CD14-positive monocyte (primary cell): Measurements from ENCODE around the gene AIF1. TPM values are rescaled to one million over a fixed set of nuclear protein-coding genes. Genes with fewer than 3 reads are reported as not detected.

ENCODE experiments used
- DNase-seq, 3 donors: peaks; one replicate each; pipeline ENCODE4 v3.0.0-alpha.2; 2011 to 2022
- H2AFZ ChIP-seq: 2 replicates; pipeline ENCODE4 v1.6.0; 2012; ENCODE audit warnings: mild to moderate bottlenecking, low read depth, low read length, inconsistent platforms; ENCODE audit not compliant: insufficient read depth, poor library complexity, severe bottlenecking
- H3K27ac ChIP-seq, 2 donors: 1 replicate in 1 of 2; 2 replicates in 1 of 2; pipeline ENCODE4 v1.5.1; 2012 to 2013; ENCODE audit warnings: low read length in 2 of 2, control low read depth in 1 of 2, inconsistent platforms in 1 of 2, low read depth in 1 of 2, mild to moderate bottlenecking in 1 of 2
- H3K27me3 ChIP-seq, 2 donors: one replicate each; pipeline versions ENCODE4 v1.6.0 to v1.6.1; 2011 to 2013; ENCODE audit warnings: low read length in 2 of 2; ENCODE audit not compliant: control insufficient read depth in 2 of 2, insufficient read depth in 2 of 2
- H3K36me3 ChIP-seq, 2 donors: replicated peaks in 1 of 2; 1 replicate in 1 of 2; 2 replicates in 1 of 2; pipeline versions ENCODE4 v1.5.1 to v1.6.1; 2012 to 2013; ENCODE audit warnings: low read length in 2 of 2, control low read depth in 1 of 2, inconsistent platforms in 1 of 2, mild to moderate bottlenecking in 1 of 2; ENCODE audit not compliant: insufficient read depth in 2 of 2, control insufficient read depth in 1 of 2
- H3K4me1 ChIP-seq, 2 donors: 1 replicate in 1 of 2; 2 replicates in 1 of 2; pipeline versions ENCODE4 v1.5.1 to v1.6.1; 2012 to 2013; ENCODE audit warnings: low read length in 2 of 2, control low read depth in 1 of 2, inconsistent platforms in 1 of 2, mild to moderate bottlenecking in 1 of 2, moderate library complexity in 1 of 2; ENCODE audit not compliant: insufficient read depth in 2 of 2, control insufficient read depth in 1 of 2
- H3K4me2 ChIP-seq: replicated peaks from 2 replicates; pipeline ENCODE3; 2012; ENCODE audit warnings: low read length, moderate library complexity, mild to moderate bottlenecking; ENCODE audit not compliant: poor library complexity, severe bottlenecking; ENCODE audit errors: extremely low read depth
- H3K4me3 ChIP-seq, 3 experiments: fragments of 200-600 bp in 1 of 3; sonication (generic) in 1 of 3; replicated peaks in 1 of 3; 1 replicate in 2 of 3; 2 replicates in 1 of 3; pipeline ENCODE4 v1.5.1; 2011 to 2013; ENCODE audit warnings: low read length in 3 of 3, mild to moderate bottlenecking in 3 of 3, control low read depth in 2 of 3, low read depth in 2 of 3, inconsistent platforms in 1 of 3, moderate library complexity in 1 of 3
- H3K79me2 ChIP-seq: 2 replicates; pipeline ENCODE4 v1.6.0; 2012; ENCODE audit warnings: mild to moderate bottlenecking, control low read depth, inconsistent platforms, low read length, moderate library complexity; ENCODE audit not compliant: insufficient read depth
- H3K9ac ChIP-seq: 2 replicates; pipeline ENCODE4 v1.6.0; 2017; ENCODE audit warnings: low read length, mild to moderate bottlenecking; ENCODE audit not compliant: insufficient read depth, poor library complexity, severe bottlenecking
- H3K9me3 ChIP-seq, 2 donors: replicated peaks in 1 of 2; 1 replicate in 1 of 2; 2 replicates in 1 of 2; pipeline versions ENCODE4 v1.5.1 to v1.6.1; 2012 to 2013; ENCODE audit warnings: low read length in 2 of 2, control low read depth in 1 of 2; ENCODE audit not compliant: control insufficient read depth in 1 of 2, insufficient read depth in 1 of 2
- H4K20me1 ChIP-seq: 2 replicates; pipeline ENCODE4 v1.6.0; 2012; ENCODE audit warnings: mild to moderate bottlenecking, low read length, control low read depth, moderate library complexity; ENCODE audit not compliant: insufficient read depth
- H3K27ac Mint-ChIP-seq, 7 donors: one replicate each; pipeline ENCODE4 v1.8.0; 2020; ENCODE audit warnings: mild to moderate bottlenecking in 7 of 7, mixed read lengths in 7 of 7, moderate library complexity in 6 of 7, inconsistent platforms in 2 of 7
- H3K27me3 Mint-ChIP-seq, 3 donors: one replicate each; pipeline ENCODE4 v1.8.0; 2021 to 2022; ENCODE audit warnings: low read depth in 3 of 3, mild to moderate bottlenecking in 3 of 3, mixed read lengths in 3 of 3, moderate library complexity in 3 of 3, inconsistent platforms in 1 of 3
- H3K36me3 Mint-ChIP-seq, 2 donors: one replicate each; pipeline ENCODE4 v1.8.0; 2020; ENCODE audit warnings: mixed read lengths in 2 of 2, inconsistent platforms in 1 of 2, mild to moderate bottlenecking in 1 of 2
- H3K4me1 Mint-ChIP-seq: one replicate; pipeline ENCODE4 v1.8.0; 2020; ENCODE audit warnings: mild to moderate bottlenecking, mixed read lengths
- H3K4me3 Mint-ChIP-seq, 2 donors: one replicate each; pipeline ENCODE4 v1.8.0; 2020; ENCODE audit warnings: mild to moderate bottlenecking in 2 of 2, mixed read lengths in 2 of 2, moderate library complexity in 1 of 2
- H3K9me3 Mint-ChIP-seq, 7 donors: one replicate each; pipeline ENCODE4 v1.8.0; 2020 to 2022; ENCODE audit warnings: mixed read lengths in 7 of 7, mild to moderate bottlenecking in 6 of 7, moderate library complexity in 6 of 7, inconsistent platforms in 2 of 7
- WGBS: methylation state at CpG from one replicate; pipeline ENCODE4 v1.1.5; 2013; ENCODE audit warnings: missing lambda C conversion rate; ENCODE audit not compliant: insufficient coverage; 5-methylcytosine and 5-hydroxymethylcytosine counted together
- intact Hi-C, 2 donors: fragments of 100-400 bp; cut with micrococcal nuclease; formaldehyde crosslinking; loops; one replicate each; pipeline versions ENCODE4 v1.15.0 to v1.15.1; 2023
- polyA plus RNA-seq, 3 donors: library from polyadenylated mRNA; depleted of rRNA in 1 of 3; unstranded in 2 of 3; stranded (reverse) in 1 of 3; fragments of 300-500 nt in 2 of 3; fragments of >200 nt in 1 of 3; fragmentation: Illumina TruSeq in 2 of 3; gene quantifications; 1 replicate in 2 of 3; 2 replicates in 1 of 3; pipeline ENCODE4 v1.2.3, GENCODE V29; 2012 to 2021
- TF ChIP-seq, protein P1 (sequence below): fragments of 200-600 bp; IDR thresholded peaks from one replicate; pipeline ENCODE4 v1.8.0; 2022; ENCODE audit warnings: antibody characterized with exemption, mild to moderate bottlenecking

Gene AIF1
- polyA plus RNA-seq, 3 donors: 952 to 2,310 (median 2,275) TPM

DNA sequence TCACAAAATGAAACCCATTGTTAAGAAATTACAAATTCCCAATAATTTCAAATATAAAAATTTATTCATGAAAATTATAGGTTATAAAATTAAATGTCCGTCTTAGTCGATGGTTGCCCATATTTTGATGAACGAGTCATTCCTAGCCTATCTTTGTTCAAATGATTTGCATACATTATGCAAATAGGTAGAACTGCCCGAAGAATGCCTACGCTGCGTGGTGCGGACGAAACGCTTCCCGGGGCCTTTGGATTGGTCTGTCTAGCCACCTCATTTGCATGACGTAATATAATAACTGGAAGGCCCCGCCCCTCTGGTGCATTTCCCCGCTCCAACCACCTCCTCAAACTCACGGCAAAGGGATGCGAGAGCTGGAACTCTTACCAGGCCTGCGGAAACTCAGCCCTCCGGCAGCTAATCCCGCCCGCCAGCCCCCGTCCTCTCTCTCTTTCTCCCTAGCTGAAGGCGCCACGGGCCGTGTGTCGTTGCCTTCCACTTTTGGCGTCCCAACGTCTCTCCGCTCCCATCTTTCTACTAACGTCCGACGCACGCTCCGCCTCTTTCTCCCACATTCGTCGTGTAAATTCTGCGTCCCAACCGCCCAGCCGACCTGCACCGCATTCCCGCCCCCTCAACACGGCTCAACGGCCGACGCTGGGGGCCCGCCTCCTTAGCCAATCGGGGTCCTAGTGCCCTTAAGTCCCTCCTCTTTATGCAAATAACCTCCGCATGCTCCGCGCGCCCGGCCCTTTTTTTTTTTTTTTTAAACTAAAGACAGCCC lies 5.0 kb downstream of the AIF1 start:
- H3K9me3 Mint-ChIP-seq: peaks cover 0 to 1% (median 0%) of the 10 kb centered on the region in 7 donors
- Histone ChIP-seq H3K4me3 (peak overlapping the region; percentile 79 to 97 (median 87)), H3K27me3 (no peaks in the 10 kb centered on the region), H2AFZ (peak overlapping the region; percentile 76), H3K79me2 (peaks cover 88% of the 10 kb centered on the region), H3K36me3 (peaks cover 19 to 31% of the 10 kb centered on the region in 2 donors), H3K4me1 (peaks cover 49 to 63% of the 10 kb centered on the region in 2 donors), H3K27ac (peak overlapping the region; percentile 95 to 99), H3K9me3 (no peaks in the 10 kb centered on the region), H3K9ac (peak overlapping the region; percentile 93), H3K4me2 (peak overlapping the region; percentile 95), H4K20me1 (peaks cover 24% of the 10 kb centered on the region)
- peak overlapping the region; percentile 98 to 100 (median 100) for H3K27ac Mint-ChIP-seq
- H3K4me1 Mint-ChIP-seq: peaks cover 60% of the 10 kb centered on the region
- intact Hi-C loops: loop anchor here (2.0 to 5.0 kb wide), 2 partner anchors 33 to 47 kb away; partner anchors contain the start of genes BAG6 (in 2 of the 2), CSNK2B (in 1 of the 2) and LY6G5B (in 1 of the 2)
- peak overlapping the region; percentile 89 to 96 for H3K4me3 Mint-ChIP-seq
- peak; percentile 96 to 99 (median 98) for DNase-seq
- H3K36me3 Mint-ChIP-seq: peaks cover 28 to 45% of the 10 kb centered on the region in 2 donors
- TF ChIP-seq, protein P1, sequence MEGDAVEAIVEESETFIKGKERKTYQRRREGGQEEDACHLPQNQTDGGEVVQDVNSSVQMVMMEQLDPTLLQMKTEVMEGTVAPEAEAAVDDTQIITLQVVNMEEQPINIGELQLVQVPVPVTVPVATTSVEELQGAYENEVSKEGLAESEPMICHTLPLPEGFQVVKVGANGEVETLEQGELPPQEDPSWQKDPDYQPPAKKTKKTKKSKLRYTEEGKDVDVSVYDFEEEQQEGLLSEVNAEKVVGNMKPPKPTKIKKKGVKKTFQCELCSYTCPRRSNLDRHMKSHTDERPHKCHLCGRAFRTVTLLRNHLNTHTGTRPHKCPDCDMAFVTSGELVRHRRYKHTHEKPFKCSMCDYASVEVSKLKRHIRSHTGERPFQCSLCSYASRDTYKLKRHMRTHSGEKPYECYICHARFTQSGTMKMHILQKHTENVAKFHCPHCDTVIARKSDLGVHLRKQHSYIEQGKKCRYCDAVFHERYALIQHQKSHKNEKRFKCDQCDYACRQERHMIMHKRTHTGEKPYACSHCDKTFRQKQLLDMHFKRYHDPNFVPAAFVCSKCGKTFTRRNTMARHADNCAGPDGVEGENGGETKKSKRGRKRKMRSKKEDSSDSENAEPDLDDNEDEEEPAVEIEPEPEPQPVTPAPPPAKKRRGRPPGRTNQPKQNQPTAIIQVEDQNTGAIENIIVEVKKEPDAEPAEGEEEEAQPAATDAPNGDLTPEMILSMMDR: no peak
- under 1% methylated on average over 40 of the region's 50 CpGs for WGBS
- H3K27me3 Mint-ChIP-seq: peaks cover 0 to 1% (median 0%) of the 10 kb centered on the region in 3 donors

DNA sequence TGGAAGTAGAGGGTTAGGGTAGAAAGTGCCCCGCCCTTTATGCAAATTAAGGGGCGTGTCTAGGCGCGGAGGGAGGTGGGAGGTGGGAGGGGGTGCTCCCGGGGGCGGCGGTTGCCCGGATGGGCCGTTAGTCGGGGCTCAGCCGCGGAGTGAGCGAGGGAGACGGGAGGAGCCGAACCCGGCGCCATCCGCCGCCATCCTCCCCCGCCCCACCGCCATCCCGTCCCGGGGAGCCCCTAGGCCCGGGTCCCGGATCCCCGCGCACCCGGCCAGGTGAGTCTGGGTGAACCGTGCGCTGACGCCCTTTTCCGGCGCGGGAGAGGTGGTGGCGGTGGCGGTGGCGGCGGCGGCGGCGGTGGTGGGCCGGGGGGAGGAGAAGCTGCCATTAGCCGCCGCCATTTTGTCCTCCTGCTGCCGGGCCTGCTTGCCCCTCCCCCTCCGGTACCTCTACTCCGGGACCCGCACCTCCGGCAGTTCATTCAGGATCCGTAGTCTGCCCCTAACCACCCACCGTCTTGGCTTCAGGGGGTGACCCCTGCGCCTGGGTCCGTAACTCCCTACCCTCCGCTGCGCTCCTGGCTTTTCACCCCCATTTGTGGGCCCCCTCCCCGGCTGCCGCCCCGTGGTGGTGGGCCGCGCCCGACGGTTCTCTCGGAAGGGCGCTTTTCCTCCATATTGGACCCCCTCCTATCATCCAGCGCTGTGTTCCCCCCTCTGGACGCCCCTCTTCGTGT lies 5.7 kb downstream of the AIF1 start, which contains the start of gene PRRC2A:
Gene PRRC2A (plus strand): TSS at position 130 of the 734 bp plus-strand sequence. CDS start 2,075 bp downstream, outside the sequence.
- Mint-ChIP-seq H3K36me3 (peaks cover 36 to 52% of the 10 kb centered on the region in 2 donors), H3K27ac (peak within 1 kb of the TSS; percentile 98 to 100 (median 100)), H3K9me3 (no peaks in the 10 kb centered on the region), H3K4me3 (peak within 1 kb of the TSS; percentile 89 to 96), H3K4me1 (peaks cover 52% of the 10 kb centered on the region), H3K27me3 (peaks cover 0 to 1% (median 0%) of the 10 kb centered on the region in 3 donors)
- H2AFZ ChIP-seq: peak within 1 kb of the TSS; percentile 76
- no peaks in the 10 kb centered on the region for H3K27me3 ChIP-seq
- H3K4me1 ChIP-seq: peaks cover 48 to 55% of the 10 kb centered on the region in 2 donors
- peak within 1 kb of the TSS; percentile 95 for H3K4me2 ChIP-seq
- peak within 1 kb of the TSS; percentile 95 to 99 for H3K27ac ChIP-seq
- H4K20me1 ChIP-seq: peaks cover 28% of the 10 kb centered on the region
- peak within 1 kb of the TSS; percentile 93 for H3K9ac ChIP-seq
- TF ChIP-seq, protein P1: no peak
- 0% methylated on average over 37 of the region's 67 CpGs for WGBS
- no peaks in the 10 kb centered on the region for H3K9me3 ChIP-seq
- H3K36me3 ChIP-seq: peaks cover 27 to 39% of the 10 kb centered on the region in 2 donors
- DNase-seq: peak; percentile 45 to 71 (median 58)
- intact Hi-C loops: loop anchor here (2.0 to 5.0 kb wide), 2 partner anchors 32 to 47 kb away; partner anchors contain the start of genes BAG6 (in 2 of the 2), CSNK2B (in 1 of the 2) and LY6G5B (in 1 of the 2)
- peaks cover 88% of the 10 kb centered on the region for H3K79me2 ChIP-seq
- H3K4me3 ChIP-seq: peak within 1 kb of the TSS; percentile 79 to 97 (median 87)
